Measurements from ENCODE around the gene TPCN1.

The TPCN1 gene

GRCh38 chr12:113224955-113225354 is 3.7 kb downstream of the TPCN1 start:
- DNase-seq: no peak
- TF ChIP-seq POLR2A (IDR thresholded peaks at IDR 0.05; ENCODE audit: low read length) (no peak), GATA1 (IDR thresholded peaks at IDR 0.05; ENCODE audit: low read depth, low read length) (no peak)

GRCh38 chr12:113226696-113227568 is 5.7 kb downstream of the TPCN1 start:
- TF ChIP-seq GATA1 (IDR thresholded peaks at IDR 0.05; ENCODE audit: low read depth, low read length): no peak
- no peak for TF ChIP-seq POLR2A (IDR thresholded peaks at IDR 0.05; ENCODE audit: low read length)
- DNase-seq: peak; percentile 19 to 42

GRCh38 chr12:113227686-113228391 is 6.6 kb downstream of the TPCN1 start:
- DNase-seq: no peak
- TF ChIP-seq POLR2A (IDR thresholded peaks at IDR 0.05; ENCODE audit: low read length): no peak
- no peak for TF ChIP-seq GATA1 (IDR thresholded peaks at IDR 0.05; ENCODE audit: low read depth, low read length)

GRCh38 chr12:113228394-113229028 is 7.2 kb downstream of the TPCN1 start:
- no peak for TF ChIP-seq POLR2A (IDR thresholded peaks at IDR 0.05; ENCODE audit: low read length)
- no peak for TF ChIP-seq GATA1 (IDR thresholded peaks at IDR 0.05; ENCODE audit: low read depth, low read length)
- no peak for DNase-seq

- TF ChIP-seq POLR2A (IDR thresholded peaks at IDR 0.05; ENCODE audit: low read length) (no peak), GATA1 (IDR thresholded peaks at IDR 0.05; ENCODE audit: low read depth, low read length) (no peak)
- DNase-seq: peak; percentile 19 to 60
Measured at GRCh38 chr12:113230315-113231234, 9.3 kb downstream of the TPCN1 start.

- DNase-seq: peak; percentile 20 to 51
- TF ChIP-seq GATA1 (IDR thresholded peaks at IDR 0.05; ENCODE audit: low read depth, low read length): no peak
Measured at GRCh38 chr12:113231235-113232088, 10.2 kb downstream of the TPCN1 start.

- TF ChIP-seq POLR2A (IDR thresholded peaks at IDR 0.05; ENCODE audit: low read length): no peak
- no peak for TF ChIP-seq GATA1 (IDR thresholded peaks at IDR 0.05; ENCODE audit: low read depth, low read length)
Measured at GRCh38 chr12:113232089-113232839, 11.0 kb downstream of the TPCN1 start.

GRCh38 chr12:113232840-113233585 is 11.7 kb downstream of the TPCN1 start:
- DNase-seq: peak in 1 of 2 experiments; percentile 39
- TF ChIP-seq POLR2A (IDR thresholded peaks at IDR 0.05; ENCODE audit: low read length) (peak; percentile 64), GATA1 (IDR thresholded peaks at IDR 0.05; ENCODE audit: low read depth, low read length) (no peak)

More at GRCh38 chr12:113232089-113232839, 11.0 kb downstream of the TPCN1 start:
- no peak for DNase-seq

GRCh38 chr12:113233967-113234366 is 12.7 kb downstream of the TPCN1 start:
- TF ChIP-seq POLR2A (IDR thresholded peaks at IDR 0.05; ENCODE audit: low read length) (no peak), GATA1 (IDR thresholded peaks at IDR 0.05; ENCODE audit: low read depth, low read length) (no peak)
- no peak for DNase-seq

- no peak for TF ChIP-seq POLR2A (IDR thresholded peaks at IDR 0.05; ENCODE audit: low read length)
- TF ChIP-seq GATA1 (IDR thresholded peaks at IDR 0.05; ENCODE audit: low read depth, low read length): no peak
- no peak for DNase-seq
Measured at GRCh38 chr12:113234483-113234882, 13.2 kb downstream of the TPCN1 start.

- no peak for DNase-seq
- TF ChIP-seq GATA1 (IDR thresholded peaks at IDR 0.05; ENCODE audit: low read depth, low read length): no peak
- TF ChIP-seq POLR2A (IDR thresholded peaks at IDR 0.05; ENCODE audit: low read length): no peak
Measured at GRCh38 chr12:113235976-113236375, 14.7 kb downstream of the TPCN1 start.
